ENCODE measurements around the gene DNM2.

DNM2 gene

GRCh38 chr19:10736916-10737551, 19.2 kb downstream of the DNM2 start:
- H3K4me1 ChIP-seq, result peaks cover 0 to 21% (median 7%) of the 10 kb centered on the region in 4 donors
- no peak overlapping the region for H3K4me3 ChIP-seq
- no peaks in the 10 kb centered on the region for H3K36me3 ChIP-seq
- H3K27me3 ChIP-seq, result no peaks in the 10 kb centered on the region
- DNase-seq, result no peak
- no peak overlapping the region for H3K27ac ChIP-seq
- no peaks in the 10 kb centered on the region for H3K9me3 ChIP-seq
- no peak for TF ChIP-seq CTCF (IDR thresholded peaks at IDR 0.05)
- intact Hi-C loops (cut with DNase I; ENCODE audit: low total_unique reads), result no loop called here

- no peak overlapping the region for H3K27ac ChIP-seq
Measured at GRCh38 chr19:10737722-10738121, 19.8 kb downstream of the DNM2 start.

GRCh38 chr19:10740798-10741197, 22.9 kb downstream of the DNM2 start:
- no peak overlapping the region for H3K4me3 ChIP-seq
- no peaks in the 10 kb centered on the region for H3K27me3 ChIP-seq
- no peak overlapping the region for H3K27ac ChIP-seq
- TF ChIP-seq CTCF (IDR thresholded peaks at IDR 0.05), result no peak
- H3K36me3 ChIP-seq, result no peaks in the 10 kb centered on the region
- H3K4me1 ChIP-seq, result peaks cover 0 to 27% (median 12%) of the 10 kb centered on the region in 4 donors
- intact Hi-C loops (cut with DNase I; ENCODE audit: low total_unique reads), result no loop called here
- no peak for DNase-seq
- H3K9me3 ChIP-seq, result no peaks in the 10 kb centered on the region

More at GRCh38 chr19:10737722-10738121, 19.8 kb downstream of the DNM2 start:
- H3K4me1 ChIP-seq, result peaks cover 0 to 21% (median 7%) of the 10 kb centered on the region in 4 donors
- no peak overlapping the region for H3K4me3 ChIP-seq
- no peak for TF ChIP-seq CTCF (IDR thresholded peaks at IDR 0.05)
- intact Hi-C loops (cut with DNase I; ENCODE audit: low total_unique reads), result no loop called here
- no peaks in the 10 kb centered on the region for H3K9me3 ChIP-seq
- H3K27me3 ChIP-seq, result no peaks in the 10 kb centered on the region
- no peaks in the 10 kb centered on the region for H3K36me3 ChIP-seq
- DNase-seq, result no peak

GRCh38 chr19:10742476-10742875, 24.6 kb downstream of the DNM2 start:
- intact Hi-C loops (cut with DNase I; ENCODE audit: low total_unique reads), result no loop called here
- H3K4me3 ChIP-seq, result no peak overlapping the region
- H3K27me3 ChIP-seq, result no peaks in the 10 kb centered on the region
- no peaks in the 10 kb centered on the region for H3K36me3 ChIP-seq
- TF ChIP-seq CTCF (IDR thresholded peaks at IDR 0.05), result no peak
- H3K9me3 ChIP-seq, result no peaks in the 10 kb centered on the region
- H3K27ac ChIP-seq, result no peak overlapping the region
- peaks cover 0 to 16% (median 6%) of the 10 kb centered on the region in 4 donors for H3K4me1 ChIP-seq
- no peak for DNase-seq

GRCh38 chr19:10744253-10744798, 26.4 kb downstream of the DNM2 start:
- no peaks in the 10 kb centered on the region for H3K36me3 ChIP-seq
- H3K9me3 ChIP-seq, result no peaks in the 10 kb centered on the region
- TF ChIP-seq CTCF (IDR thresholded peaks at IDR 0.05), result no peak
- no peak overlapping the region for H3K27ac ChIP-seq
- DNase-seq, result no peak
- no peaks in the 10 kb centered on the region for H3K27me3 ChIP-seq
- peaks cover 0 to 32% (median 13%) of the 10 kb centered on the region in 4 donors for H3K4me1 ChIP-seq
- no peak overlapping the region for H3K4me3 ChIP-seq
- intact Hi-C loops (cut with DNase I; ENCODE audit: low total_unique reads), result no loop called here

All from tibial artery (tissue), 4 donors.